SH-SY5Y (cell line): ENCODE results near the gene MYEOV.

ENCODE experiments used
- GATA2 ChIP-seq: IDR thresholded peaks from 2 replicates; pipeline ENCODE4 v1.6.1; 2011; ENCODE audit warnings: mild to moderate bottlenecking, low read depth, low read length
- GATA3 ChIP-seq: IDR thresholded peaks from 2 replicates; pipeline ENCODE4 v1.6.1; 2011; ENCODE audit warnings: low read depth, mild to moderate bottlenecking, low read length, moderate library complexity

MYEOV gene

GRCh38 chr11:69320756-69321741 is 27.1 kb downstream of the MYEOV start:
- TF ChIP-seq GATA3 (no peak), GATA2 (no peak)

GRCh38 chr11:69321877-69322361 is 28.0 kb downstream of the MYEOV start:
- TF ChIP-seq GATA2 (no peak), GATA3 (no peak)

GRCh38 chr11:69325446-69325845 is 31.5 kb downstream of the MYEOV start:
- TF ChIP-seq GATA2 (no peak), GATA3 (no peak)

GRCh38 chr11:69326622-69327219 is 32.8 kb downstream of the MYEOV start:
- TF ChIP-seq GATA3 (no peak), GATA2 (no peak)

- TF ChIP-seq GATA3, result no peak
- no peak for TF ChIP-seq GATA2
Observed at GRCh38 chr11:69327741-69328191, 33.8 kb downstream of the MYEOV start.

- TF ChIP-seq GATA3, result no peak
Observed at GRCh38 chr11:69328231-69328630, 34.3 kb downstream of the MYEOV start.

GRCh38 chr11:69329581-69329980 is 35.6 kb downstream of the MYEOV start:
- TF ChIP-seq GATA3 (no peak), GATA2 (no peak)

GRCh38 chr11:69330330-69330729 is 36.4 kb downstream of the MYEOV start:
- TF ChIP-seq GATA3, result no peak
- no peak for TF ChIP-seq GATA2

- no peak for TF ChIP-seq GATA3
- no peak for TF ChIP-seq GATA2
Observed at GRCh38 chr11:69333149-69333710, 39.3 kb downstream of the MYEOV start.

- TF ChIP-seq GATA3 (no peak), GATA2 (no peak)
Observed at GRCh38 chr11:69333879-69334278, 39.9 kb downstream of the MYEOV start.

- TF ChIP-seq GATA3 (no peak), GATA2 (no peak)
Observed at GRCh38 chr11:69335007-69335780, 41.2 kb downstream of the MYEOV start.

GRCh38 chr11:69335781-69336405 is 41.9 kb downstream of the MYEOV start:
- TF ChIP-seq GATA3 (no peak), GATA2 (no peak)

- no peak for TF ChIP-seq GATA3
- no peak for TF ChIP-seq GATA2
Observed at GRCh38 chr11:69337211-69337721, 43.3 kb downstream of the MYEOV start.
